SK-MEL-5 (cell line): ENCODE results near the gene NEUROD6. TPM values are rescaled to one million over a fixed set of nuclear protein-coding genes. Genes with fewer than 3 reads are reported as not detected.

ENCODE experiments used
- DNase-seq: peaks from one replicate; pipeline ENCODE4 v3.0.0-alpha.2; 2016; ENCODE audit warnings: low read depth, low spot score
- in situ Hi-C: cut with HindIII; loops from 2 replicates; pipeline ENCODE4 v1.10.0; 2016; ENCODE audit warnings: low sequenced_read_pairs, high pct_unique_total_duplicates, low pct_unique_long_range_greater_than_20kb
- small RNA-seq, 2 experiments: library from RNA; depleted of rRNA; stranded (forward); fragments of <200 nt; gene quantifications; one replicate each; pipeline ENCODE3, GENCODE V24; 2014
- total RNA-seq: library from RNA; depleted of rRNA; stranded (reverse); fragments of >200 nt; shearing (Covaris generic); gene quantifications from 2 replicates; pipeline ENCODE4 v1.2.3, GENCODE V29; 2014; rRNA removed

Gene NEUROD6
- total RNA-seq, 1 experiment from 2014 or later: not detected

- in situ Hi-C loops: no loop called here
- DNase-seq: no peak
Observed at GRCh38 chr7:31307972-31308371, 32.6 kb downstream of the NEUROD6 start.

GRCh38 chr7:31305260-31305659 lies 35.3 kb downstream of the NEUROD6 start:
- in situ Hi-C loops: no loop called here
- DNase-seq: no peak

DNA sequence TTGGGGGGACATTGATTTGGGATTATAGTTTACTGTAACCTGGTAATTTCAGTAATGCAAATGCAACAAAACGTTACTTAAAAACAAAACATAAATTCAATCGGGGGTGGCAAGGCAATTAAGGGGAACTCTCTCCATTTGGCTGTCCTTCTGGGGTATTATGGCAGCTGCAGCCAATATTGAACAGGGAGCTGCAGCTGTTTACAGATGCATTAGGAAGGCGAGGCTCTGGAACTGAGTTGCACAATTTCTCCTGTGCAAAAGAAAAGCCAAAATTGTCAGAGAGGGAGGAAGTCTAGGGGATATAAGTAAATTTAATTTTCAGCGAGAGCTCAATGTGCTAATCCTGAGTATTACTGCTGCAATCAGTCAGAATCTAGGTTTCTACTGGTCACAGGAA lies 36.1 kb downstream of the NEUROD6 start:
- DNase-seq: no peak
- in situ Hi-C loops: no loop called here

GRCh38 chr7:31302356-31302755 lies 38.2 kb downstream of the NEUROD6 start:
- in situ Hi-C loops: no loop called here
- DNase-seq: no peak

DNA sequence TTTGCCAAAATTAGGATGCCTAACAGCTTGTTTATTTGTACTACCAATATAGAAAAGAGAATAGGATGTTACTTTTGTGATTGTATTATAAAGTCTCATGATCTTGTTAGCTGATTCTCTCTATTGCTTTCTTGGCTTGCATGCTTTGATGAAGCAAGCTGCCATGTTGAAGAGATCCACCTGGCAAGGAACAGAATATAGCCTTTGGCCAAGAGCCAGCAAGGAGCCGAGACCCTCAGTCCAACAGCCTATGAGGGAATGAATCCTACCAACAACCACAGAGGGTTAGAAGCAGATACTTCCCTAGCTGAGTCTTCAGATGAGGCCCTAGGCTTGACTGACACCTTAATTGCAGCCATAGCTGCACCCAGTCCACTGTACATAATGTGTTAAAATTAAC lies 41.2 kb downstream of the NEUROD6 start:
- DNase-seq: no peak
- in situ Hi-C loops: no loop called here

DNA sequence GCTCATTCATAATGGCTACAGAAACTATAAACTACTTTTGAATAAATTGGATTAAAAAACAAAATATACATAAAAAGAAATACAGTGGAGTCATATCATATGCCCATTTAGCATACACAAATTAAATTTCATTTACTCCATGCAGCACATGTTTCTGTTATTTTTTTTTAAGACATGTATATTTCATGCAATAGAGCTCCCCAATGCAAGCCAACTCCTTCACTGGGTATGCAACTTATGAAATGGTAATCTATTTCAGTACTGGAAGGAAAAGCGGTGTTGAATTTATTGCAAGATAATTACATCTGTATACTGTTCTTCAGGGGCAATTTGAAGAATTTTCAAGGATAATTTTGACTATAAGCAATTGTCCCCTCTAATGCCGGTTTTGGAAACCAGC lies 49.9 kb downstream of the NEUROD6 start:
- in situ Hi-C loops: no loop called here
- DNase-seq: no peak

Small RNAs within 50 kb of the gene (small RNA-seq; reads per million reads assigned to genes)
- 0 reads per million in 2 experiments for gene AC006380.1

Other genes starting within 250 kb of the NEUROD6 start
- not detected in 2 replicates for gene ITPRID1, start 173.4 kb upstream of the NEUROD6 start, total RNA-seq